WTC11 (cell line): ENCODE results near the gene SOCS1.

Experiments
- CTCF ChIP-seq: fragments of 200-600 bp; IDR thresholded peaks from 2 replicates; pipeline ENCODE4 v1.8.0; 2022; ENCODE audit warnings: antibody characterized with exemption
- FOXK1 ChIP-seq: sonication (generic); formaldehyde crosslinking; IDR thresholded peaks from 2 replicates; pipeline ENCODE4 v1.8.0; 2022; ENCODE audit warnings: mild to moderate bottlenecking, moderate library complexity, missing genetic modification reagents
- FOXP1 ChIP-seq: sonication (generic); formaldehyde crosslinking; IDR thresholded peaks from 2 replicates; pipeline ENCODE4 v1.8.0; 2022; ENCODE audit warnings: missing genetic modification reagents, mild to moderate bottlenecking, moderate library complexity, borderline replicate concordance
- HMGA2 ChIP-seq: fragments of 250-450 bp; sonication (Bioruptor Pico); IDR thresholded peaks from 2 replicates; pipeline ENCODE4 v1.4.0; 2021; ENCODE audit warnings: mild to moderate bottlenecking, moderate library complexity
- JUN ChIP-seq: sonication (generic); formaldehyde crosslinking; IDR thresholded peaks from 2 replicates; pipeline ENCODE4 v1.8.0; 2023; ENCODE audit warnings: mild to moderate bottlenecking, missing genetic modification reagents
- TEAD4 ChIP-seq: sonication (generic); formaldehyde crosslinking; IDR thresholded peaks from 2 replicates; pipeline ENCODE4 v1.8.0; 2022; ENCODE audit warnings: mild to moderate bottlenecking, missing genetic modification reagents
- USF1 ChIP-seq: sonication (generic); formaldehyde crosslinking; IDR thresholded peaks from 2 replicates; pipeline ENCODE4 v1.8.0; 2022; ENCODE audit warnings: mild to moderate bottlenecking, missing genetic modification reagents
- ZNF219 ChIP-seq: sonication (generic); formaldehyde crosslinking; IDR thresholded peaks from 2 replicates; pipeline ENCODE4 v1.8.0; 2023; ENCODE audit warnings: missing genetic modification reagents, mild to moderate bottlenecking, borderline replicate concordance
- ZNF263 ChIP-seq: sonication (generic); formaldehyde crosslinking; IDR thresholded peaks from 2 replicates; pipeline ENCODE4 v1.8.1; 2022; ENCODE audit warnings: low read depth, mild to moderate bottlenecking, moderate library complexity, missing genetic modification reagents
- ZNF317 ChIP-seq: sonication (generic); formaldehyde crosslinking; IDR thresholded peaks from 2 replicates; pipeline ENCODE4 v1.8.1; 2023; ENCODE audit warnings: low read depth, mild to moderate bottlenecking, moderate library complexity, missing genetic modification reagents, borderline replicate concordance

DNA sequence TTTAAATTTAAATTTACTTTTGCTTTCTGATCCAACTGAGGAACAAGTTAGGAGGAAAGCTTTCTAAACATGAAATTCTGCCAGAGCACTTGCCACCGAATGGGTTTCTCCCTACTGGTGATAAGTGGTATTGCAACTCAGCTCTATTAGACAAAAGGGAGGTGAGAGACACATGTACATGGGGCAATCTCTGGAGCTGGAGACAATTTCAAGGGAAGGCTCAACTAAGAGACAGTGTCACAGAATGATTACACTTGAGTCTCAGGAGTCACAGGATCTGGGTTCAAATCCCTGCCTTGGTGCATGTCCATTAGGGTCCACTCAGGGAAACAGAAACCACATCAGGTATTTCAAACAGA, 37.4 kb downstream of the SOCS1 start:
- no peak for TF ChIP-seq HMGA2 (CRISPR knock-in tag)
- peak; percentile 70 for TF ChIP-seq CTCF
- TF ChIP-seq TEAD4, result no peak
- TF ChIP-seq FOXP1, result no peak
- no peak for TF ChIP-seq ZNF219 (CRISPR knock-in tag)
- TF ChIP-seq JUN, result no peak
- no peak for TF ChIP-seq USF1 (CRISPR knock-in tag)
- no peak for TF ChIP-seq ZNF263 (CRISPR knock-in tag)
- TF ChIP-seq FOXK1 (CRISPR knock-in tag), result no peak
- TF ChIP-seq ZNF317, result no peak
